Retinal pigment epithelial cell (primary cell): ENCODE results near the gene IGFBP6.

Source experiments
- DNase-seq: peaks from one replicate; pipeline ENCODE4 v3.0.0-alpha.2; 2010; ENCODE audit warnings: low read depth
- H3K4me3 ChIP-seq: 2 replicates; pipeline ENCODE4 v1.5.1; 2011; ENCODE audit warnings: mild to moderate bottlenecking, low read length, control low read depth, moderate library complexity
- CTCF ChIP-seq: conservative IDR thresholded peaks from 2 replicates; pipeline ENCODE4 v1.5.1; 2011; ENCODE audit warnings: low read depth, low read length, control low read depth, inconsistent platforms

Gene IGFBP6

GRCh38 chr12:53101266-53101665, 3.8 kb downstream of the IGFBP6 start:
- no peak for DNase-seq
- TF ChIP-seq CTCF, result no peak
- H3K4me3 ChIP-seq, result no peak overlapping the region

GRCh38 chr12:53101931-53102781, 4.7 kb downstream of the IGFBP6 start:
- H3K4me3 ChIP-seq, result no peak overlapping the region
- DNase-seq, result no peak

GRCh38 chr12:53102883-53103807, 5.7 kb downstream of the IGFBP6 start, which contains the start of gene SOAT2:
Gene SOAT2, plus strand, starts transcription at chr12:53103486. Its CDS starts 92 bp downstream, at chr12:53103578.
- no peak within 1 kb of the TSS for H3K4me3 ChIP-seq
- no peak for TF ChIP-seq CTCF
- DNase-seq, result no peak

More at GRCh38 chr12:53101931-53102781, 4.7 kb downstream of the IGFBP6 start:
- TF ChIP-seq CTCF, result no peak

- DNase-seq, result no peak
- no peak overlapping the region for H3K4me3 ChIP-seq
- no peak for TF ChIP-seq CTCF
Measured at GRCh38 chr12:53103860-53104305, 6.4 kb downstream of the IGFBP6 start.

- DNase-seq, result no peak
- no peak overlapping the region for H3K4me3 ChIP-seq
- TF ChIP-seq CTCF, result no peak
Measured at GRCh38 chr12:53105256-53105655, 7.8 kb downstream of the IGFBP6 start.

- no peak overlapping the region for H3K4me3 ChIP-seq
- no peak for DNase-seq
- TF ChIP-seq CTCF, result no peak
Measured at GRCh38 chr12:53105712-53106439, 8.4 kb downstream of the IGFBP6 start.
